Measurements from ENCODE around the gene NUTM2G. TPM values are rescaled to one million over a fixed set of nuclear protein-coding genes. Genes with fewer than 3 reads are reported as not detected.

The NUTM2G gene
- total and polyA plus RNA-seq, 2 donors from 2014 or later (not counting 2 experiments from before 2014, with no cell fraction given), result not detected

Other genes with a start within 250 kb of the NUTM2G start
- 7.2 and 7.9 TPM in 2 replicates for gene ZNF510, start 150.8 kb upstream of the NUTM2G start, total RNA-seq
- gene ZNF510, start 150.8 kb upstream of the NUTM2G start, polyA plus RNA-seq, result 1.9 TPM in 2 replicates
- gene ZNF782, start 74.3 kb upstream of the NUTM2G start, total RNA-seq, result 2.5 and 2.6 TPM in 2 replicates
- 0.38 and 0.60 TPM in 2 replicates for gene ZNF782, start 74.3 kb upstream of the NUTM2G start, polyA plus RNA-seq
- 29.7 and 39.8 TPM in 2 replicates for gene CTSV, start 110.3 kb downstream of the NUTM2G start, total RNA-seq
- gene CTSV, start 110.3 kb downstream of the NUTM2G start, polyA plus RNA-seq, result 29.3 and 43.6 TPM in 2 replicates

Measured in foreskin keratinocyte (primary cell).